ENCODE data around the gene BLMH.
"Not testable (repeated sequence)": the region's sequence is repeated elsewhere in the genome, so short reads cannot be mapped to it uniquely, and the experiment has no call there.

BLMH gene

DNA sequence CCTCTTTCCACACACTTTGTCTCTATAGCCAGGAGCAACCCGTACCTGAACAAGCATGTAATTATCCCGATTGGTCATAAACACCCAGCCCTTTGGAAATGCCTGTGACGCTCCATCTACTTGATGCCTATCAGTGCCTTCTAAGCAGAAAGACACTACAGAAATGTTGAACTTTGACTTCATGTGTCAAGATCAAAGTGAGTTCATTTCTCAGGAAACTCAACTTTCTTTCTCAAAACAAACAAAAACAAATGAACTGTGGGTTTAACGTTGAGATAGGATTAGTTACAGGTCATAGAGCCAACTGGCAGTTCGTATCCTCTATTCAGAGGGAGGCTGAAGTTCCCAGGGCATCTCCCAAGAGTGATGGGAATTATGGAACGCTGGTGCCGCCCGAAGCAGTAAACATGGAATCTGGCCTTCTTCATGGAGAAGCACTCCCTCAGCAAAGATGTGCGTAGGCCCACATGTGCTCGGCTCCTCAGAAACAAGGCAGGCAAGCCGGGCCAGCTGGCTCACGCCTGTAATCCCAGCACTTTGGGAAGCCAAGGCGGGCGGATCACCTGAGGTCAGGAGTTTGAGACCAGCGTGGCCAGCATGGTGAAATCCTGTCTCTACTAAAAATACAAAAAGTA lies 65.7 kb downstream of the BLMH start:
- no peak for DNase-seq

GRCh38 chr17:30225112-30225511 lies 66.6 kb downstream of the BLMH start:
- DNase-seq, result no peak

DNA sequence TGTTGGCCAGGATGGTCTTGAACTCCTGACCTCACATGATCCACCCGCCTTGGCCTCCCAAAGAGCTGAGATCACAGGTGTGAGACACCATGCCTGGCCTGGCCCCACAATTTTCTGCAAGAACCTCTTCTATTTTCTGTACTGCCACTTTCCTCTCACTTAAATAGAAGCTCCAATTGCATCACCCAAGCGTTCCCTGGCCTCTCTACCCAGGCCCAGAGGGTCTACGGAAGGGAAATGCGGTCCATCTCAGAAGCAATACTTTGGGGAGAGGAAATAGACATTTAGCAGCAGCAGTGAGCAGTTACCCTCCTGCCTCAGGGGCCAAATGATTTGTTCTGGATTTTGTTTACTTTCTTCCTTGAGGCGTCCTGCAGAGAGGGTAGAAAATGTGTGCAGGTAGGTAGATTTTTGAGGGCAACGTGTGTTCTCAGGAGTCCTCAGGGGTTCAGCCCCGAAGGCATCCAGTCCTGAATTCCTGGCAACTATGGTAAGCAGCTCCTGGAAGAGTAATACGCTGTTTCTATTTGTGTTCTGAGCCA lies 67.3 kb downstream of the BLMH start:
- DNase-seq, result no peak

GRCh38 chr17:30222721-30223175 lies 69.0 kb downstream of the BLMH start:
- DNase-seq, result no peak

GRCh38 chr17:30222251-30222650 lies 69.5 kb downstream of the BLMH start:
- DNase-seq, result no peak

DNA sequence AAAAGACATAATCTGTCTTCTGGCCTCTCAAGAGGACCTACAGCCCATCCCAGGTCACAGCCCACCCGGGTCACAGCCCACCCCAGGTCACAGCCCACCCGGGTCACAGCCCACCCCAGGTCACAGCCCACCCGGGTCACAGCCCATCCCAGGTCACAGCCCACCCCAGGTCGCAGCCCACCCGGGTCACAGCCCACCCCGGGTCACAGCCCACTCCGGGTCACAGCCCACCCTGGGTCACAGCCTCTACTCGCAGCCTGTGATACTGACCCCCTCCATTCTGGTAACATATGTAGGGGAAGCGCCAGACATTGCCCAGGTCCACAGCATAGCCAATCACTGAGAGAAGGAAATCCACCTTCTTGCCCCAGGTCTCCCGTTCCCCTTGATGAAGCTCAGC lies 70.4 kb downstream of the BLMH start:
- no peak for DNase-seq

DNA sequence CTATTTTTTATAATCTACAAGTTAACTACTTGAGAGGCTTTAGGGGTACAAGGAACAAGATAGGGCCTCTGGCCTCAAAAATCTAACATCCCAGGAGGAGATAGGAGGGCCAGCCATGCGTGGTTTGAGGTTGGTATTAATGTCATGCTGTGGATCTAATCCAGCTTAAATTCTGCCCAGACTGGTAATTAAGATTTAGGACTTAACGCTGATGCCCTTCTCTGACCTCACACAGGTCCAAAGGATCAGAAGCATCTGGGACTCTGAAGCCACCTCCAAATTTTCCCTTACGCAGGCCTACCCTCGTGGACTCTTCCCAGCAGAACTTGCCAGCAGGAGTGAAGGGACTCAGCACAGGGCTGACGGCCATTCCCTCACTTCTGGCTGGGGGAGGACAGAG lies 71.3 kb downstream of the BLMH start:
- no peak for DNase-seq

GRCh38 chr17:30219833-30220232 lies 71.9 kb downstream of the BLMH start:
- no peak for DNase-seq

DNA sequence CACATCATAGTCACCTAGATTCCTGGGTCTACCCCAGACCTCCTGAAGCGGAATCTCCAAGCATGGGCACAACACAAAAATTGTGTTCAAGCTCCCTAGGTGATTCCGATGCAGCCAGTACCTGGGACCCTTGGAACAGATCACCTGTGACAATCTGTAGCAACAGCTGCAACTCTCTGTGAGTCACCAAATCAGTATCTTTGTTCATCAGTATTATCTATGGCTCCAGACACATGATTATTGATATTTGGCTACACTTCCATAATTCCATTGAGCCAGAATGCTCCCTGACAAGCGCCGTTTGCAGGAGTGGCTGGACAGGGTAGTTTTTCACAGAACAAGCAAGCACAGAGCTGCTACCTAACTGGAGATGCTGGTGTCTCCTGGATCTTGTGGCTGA lies 72.4 kb downstream of the BLMH start:
- DNase-seq, result no peak

GRCh38 chr17:30218799-30219198 lies 72.9 kb downstream of the BLMH start:
- no peak for DNase-seq

DNA sequence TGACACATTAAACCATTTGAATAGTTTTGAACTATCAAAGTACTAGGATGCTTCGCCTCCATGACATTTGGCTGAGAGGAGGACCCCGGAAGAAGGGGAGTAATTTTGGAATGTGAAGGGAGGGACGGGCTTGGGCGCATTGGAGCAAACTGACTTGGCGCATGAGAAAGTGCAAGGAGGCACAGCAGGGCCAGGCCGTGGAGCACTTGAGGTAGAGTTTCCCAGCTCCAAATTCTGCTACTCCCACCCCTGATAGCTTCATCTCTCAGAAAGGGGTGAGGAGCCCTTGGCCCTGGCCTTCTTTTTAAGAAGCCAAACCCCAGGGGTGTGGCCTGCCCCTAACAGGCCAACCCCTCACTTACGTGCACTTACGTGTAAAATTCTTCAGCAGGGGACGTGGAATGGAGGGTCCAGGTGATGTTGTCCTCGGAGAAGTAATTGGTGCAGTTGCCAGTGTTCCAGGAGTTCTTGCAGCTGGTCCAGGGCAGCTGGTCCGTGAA lies 73.9 kb downstream of the BLMH start:
- no peak for DNase-seq

DNA sequence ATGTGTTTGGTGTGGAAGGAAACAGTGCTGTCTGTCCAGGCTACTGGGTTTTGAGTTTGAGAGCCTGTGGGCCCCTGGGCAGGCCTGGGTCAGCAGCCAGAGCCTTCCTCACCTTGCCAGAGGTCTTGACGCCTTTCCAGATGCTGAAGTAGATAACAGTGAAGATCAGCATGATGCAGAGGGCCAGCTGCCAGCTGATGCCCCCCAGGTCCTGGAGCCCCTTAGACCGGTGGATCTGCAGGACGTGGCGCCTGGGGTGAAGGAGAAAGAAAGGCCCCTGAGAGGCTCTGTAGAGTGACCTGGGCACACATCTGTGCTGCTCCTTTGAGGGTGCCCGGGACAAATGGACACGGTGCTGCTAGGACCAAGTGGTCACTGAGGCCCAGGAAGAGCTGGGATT lies 74.7 kb downstream of the BLMH start:
- no peak for DNase-seq

DNA sequence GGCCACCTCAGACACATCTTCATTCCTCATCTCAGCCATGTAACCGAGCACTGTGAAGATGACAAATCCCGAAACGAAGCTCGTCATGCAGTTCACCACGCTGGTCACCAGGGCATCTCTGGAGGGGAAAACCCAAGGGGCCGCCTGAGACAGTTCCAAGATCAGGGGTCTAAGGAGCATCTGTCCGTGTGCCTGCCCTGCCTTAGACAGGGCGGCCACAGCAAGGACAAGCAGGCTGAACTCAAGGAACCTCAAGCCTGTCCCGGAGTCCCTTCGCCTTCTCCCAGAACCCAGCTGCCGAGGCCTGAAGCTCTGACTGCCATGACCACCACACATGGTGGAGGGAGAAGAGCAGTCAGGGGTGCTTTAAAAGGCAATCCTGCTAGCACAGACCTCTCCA lies 79.0 kb downstream of the BLMH start:
- no peak for DNase-seq

DNA sequence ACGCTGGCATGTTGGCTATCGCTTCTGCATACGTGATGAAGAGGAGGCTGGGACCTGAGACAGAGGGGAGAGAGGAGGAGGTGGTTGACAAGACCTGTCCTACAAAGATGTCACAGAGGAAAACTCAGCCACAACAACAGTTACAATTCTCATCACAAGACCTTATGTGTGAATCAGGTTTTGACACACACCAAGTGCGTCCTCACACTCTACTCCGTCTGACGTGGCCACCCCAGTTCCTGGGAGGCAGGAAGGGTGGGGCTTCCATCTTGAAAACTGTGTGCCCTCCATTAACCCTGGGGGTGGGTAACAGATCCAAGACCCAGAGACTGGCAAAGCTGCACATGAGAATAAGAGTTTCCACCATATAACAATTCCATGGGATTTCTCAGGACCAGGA lies 80.4 kb downstream of the BLMH start:
- DNase-seq, result no peak

DNA sequence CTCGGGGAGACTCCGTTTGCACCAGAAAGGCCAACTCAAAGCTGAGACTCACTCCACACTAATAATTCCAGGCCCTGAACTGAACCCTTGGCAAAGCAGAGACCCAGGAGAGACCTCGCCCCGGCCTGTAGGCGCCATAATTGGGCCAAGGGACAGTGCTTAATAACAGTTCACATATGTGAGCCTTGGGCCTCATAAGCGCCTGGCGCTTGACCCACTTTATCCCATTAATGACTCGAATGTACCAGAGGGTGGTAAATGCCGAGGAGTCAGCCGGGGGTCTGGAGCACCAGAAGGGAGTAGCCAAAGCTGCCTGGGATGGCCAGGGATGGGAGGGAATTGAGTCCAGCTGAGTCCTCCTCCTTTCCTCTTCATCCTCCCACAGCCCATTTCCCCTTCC lies 80.8 kb downstream of the BLMH start:
- no peak for DNase-seq

- no peak for DNase-seq
Observed at GRCh38 chr17:30210366-30210765, 81.4 kb downstream of the BLMH start.

- no peak for DNase-seq
Observed at GRCh38 chr17:30209930-30210329, 81.8 kb downstream of the BLMH start.

GRCh38 chr17:30208214-30208613 lies 83.5 kb downstream of the BLMH start:
- no peak for DNase-seq

DNA sequence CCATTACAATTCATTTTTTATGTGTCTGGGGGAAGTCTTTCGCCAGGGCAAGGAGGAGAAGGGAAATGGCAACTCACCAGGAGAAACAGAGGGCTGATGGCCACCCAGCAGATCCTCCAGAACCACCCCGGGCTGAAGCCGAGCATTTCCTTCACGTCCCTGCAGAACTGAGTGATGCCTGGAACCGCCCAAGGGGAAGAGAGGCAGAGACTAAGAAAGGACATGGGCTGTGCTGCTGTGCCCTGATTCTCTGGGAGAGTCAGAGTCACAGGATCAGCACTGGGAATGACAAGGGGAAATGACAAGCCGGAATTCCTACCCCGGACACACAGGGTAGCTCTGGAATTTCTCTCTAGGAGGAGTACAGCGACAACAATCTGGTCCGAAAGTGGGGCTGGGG lies 84.1 kb downstream of the BLMH start:
- DNase-seq, result no peak

DNA sequence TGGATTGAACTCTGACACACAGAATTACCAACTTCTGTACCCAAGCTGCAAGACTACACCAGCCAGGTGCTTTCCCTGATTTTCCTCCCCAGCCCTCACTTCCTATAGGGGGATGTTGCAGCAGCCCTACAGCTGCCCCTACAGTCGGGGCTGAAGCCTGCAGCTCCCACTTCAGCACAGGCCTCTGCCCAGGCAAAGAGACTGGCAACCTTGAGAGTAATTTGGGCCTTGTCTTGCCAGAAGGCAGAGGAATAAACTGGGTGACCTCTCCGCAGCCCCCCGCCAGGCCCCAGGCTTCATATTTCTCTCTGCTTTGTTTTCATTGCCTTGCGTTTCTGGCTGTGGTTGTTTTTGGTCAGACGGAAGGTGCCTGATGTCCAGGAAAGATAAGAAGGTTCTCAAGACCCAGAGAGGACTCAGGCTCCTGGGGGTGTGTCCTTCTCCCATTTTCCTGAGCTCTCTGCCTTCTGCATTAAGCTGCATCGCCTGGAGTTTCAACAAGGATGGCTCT lies 88.2 kb downstream of the BLMH start:
- no peak for DNase-seq

- not testable (repeated sequence) for DNase-seq
Observed at GRCh38 chr17:30200656-30201055, 91.1 kb downstream of the BLMH start.

DNA sequence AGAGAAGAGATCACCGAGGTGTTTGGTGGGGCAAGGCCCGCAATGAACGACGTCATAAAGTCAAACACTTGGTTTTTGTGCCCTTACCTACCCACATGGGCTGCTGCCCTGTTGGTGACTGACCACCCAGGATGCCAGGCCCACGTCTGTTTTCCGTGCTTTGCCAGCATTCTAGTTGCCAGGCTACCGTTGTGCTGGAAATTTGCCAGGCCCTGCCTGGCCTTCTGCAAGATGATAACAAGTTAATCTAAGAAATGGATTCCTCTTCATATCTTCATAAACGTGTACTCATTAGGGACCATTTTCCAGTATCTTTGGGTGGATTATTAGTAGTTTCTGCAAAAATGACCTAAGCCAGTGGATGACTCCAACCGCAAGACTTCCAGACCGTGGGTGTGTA lies 91.6 kb downstream of the BLMH start:
- no peak for DNase-seq

- no peak for DNase-seq
Observed at GRCh38 chr17:30199600-30199999, 92.1 kb downstream of the BLMH start.
